GM21390 (cell line): Measurements from ENCODE around the gene CCDC137.
"Not testable (repeated sequence)": the region's sequence is repeated elsewhere in the genome, so short reads cannot be mapped to it uniquely, and the experiment has no call there.

Source experiments
- ATAC-seq: cut with Tn5 transposase; IDR thresholded peaks from one replicate; pipeline ENCODE4 v1.9.1; 2021; ENCODE audit not compliant: unreplicated experiment

CCDC137 gene, protein sequence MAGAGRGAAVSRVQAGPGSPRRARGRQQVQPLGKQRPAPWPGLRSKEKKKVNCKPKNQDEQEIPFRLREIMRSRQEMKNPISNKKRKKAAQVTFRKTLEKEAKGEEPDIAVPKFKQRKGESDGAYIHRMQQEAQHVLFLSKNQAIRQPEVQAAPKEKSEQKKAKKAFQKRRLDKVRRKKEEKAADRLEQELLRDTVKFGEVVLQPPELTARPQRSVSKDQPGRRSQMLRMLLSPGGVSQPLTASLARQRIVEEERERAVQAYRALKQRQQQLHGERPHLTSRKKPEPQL

DNA sequence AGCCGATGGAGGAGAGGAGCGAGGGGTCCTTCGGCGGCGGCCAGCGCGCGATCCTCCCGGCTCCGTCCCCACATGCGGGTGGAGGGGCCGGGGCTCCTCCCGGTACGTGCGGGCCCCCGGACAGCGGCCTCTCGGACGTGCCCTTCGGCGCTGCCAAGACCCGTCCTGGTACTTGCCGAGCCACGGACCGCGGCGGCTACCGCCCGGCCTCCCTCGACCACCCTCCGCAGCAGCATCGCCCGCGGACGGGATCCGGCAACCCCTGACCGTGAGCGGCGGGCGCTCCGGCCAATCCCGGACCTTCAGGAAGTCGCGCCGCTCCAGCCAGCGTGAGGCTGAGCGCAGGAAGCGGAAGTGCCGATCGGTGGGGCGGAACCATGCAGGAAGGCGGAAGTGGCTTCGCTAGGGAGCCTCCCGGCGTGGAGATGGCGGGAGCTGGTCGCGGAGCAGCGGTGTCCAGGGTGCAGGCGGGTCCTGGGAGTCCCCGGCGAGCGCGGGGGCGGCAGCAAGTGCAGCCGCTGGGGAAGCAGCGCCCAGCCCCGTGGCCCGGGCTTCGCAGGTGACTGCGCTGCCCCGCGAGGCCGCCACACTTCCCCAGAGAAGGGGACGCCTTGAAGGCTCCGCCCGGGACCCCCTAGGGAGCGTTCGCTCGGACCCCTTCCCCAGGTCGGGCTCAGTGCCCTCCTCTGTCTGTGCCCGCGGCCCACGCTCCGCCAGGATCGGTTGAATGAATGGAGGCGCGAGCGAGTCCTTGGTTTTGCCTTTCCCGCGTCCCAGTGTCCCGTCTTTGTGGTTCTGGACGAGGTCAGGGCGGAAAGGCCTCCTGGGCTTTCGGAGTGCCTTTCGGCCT, at the start of gene CCDC137, which contains the start of gene OXLD1:
TSS of gene CCDC137 (plus strand) at position 396 of the 850 bp plus-strand sequence. CDS start at position 426, 30 bp downstream.
TSS of gene OXLD1 (minus strand) at position 264 of the 850 bp plus-strand sequence. CDS start at position 236, 28 bp downstream.
- ATAC-seq: peak; percentile 90

DNA sequence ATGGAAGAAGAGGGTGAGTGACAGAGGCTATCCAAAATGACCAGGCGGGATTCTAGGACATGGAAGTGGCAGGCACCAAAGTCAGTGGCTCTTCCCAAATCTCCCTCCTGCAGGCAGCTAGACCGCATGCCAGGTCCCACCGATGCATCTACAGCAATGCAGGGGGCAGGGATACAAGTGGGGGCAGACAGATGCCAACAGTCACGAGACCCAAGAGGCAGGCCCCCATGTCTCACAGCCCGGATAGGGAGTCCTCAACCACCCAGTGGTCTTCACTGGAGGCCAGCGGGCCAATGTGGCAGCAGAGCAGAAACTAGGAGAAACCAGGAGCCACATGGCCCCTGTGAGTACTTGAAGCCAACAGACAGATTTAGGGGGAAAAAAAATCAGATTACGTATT, 49.7 kb upstream of the CCDC137 start:
- ATAC-seq: no peak

DNA sequence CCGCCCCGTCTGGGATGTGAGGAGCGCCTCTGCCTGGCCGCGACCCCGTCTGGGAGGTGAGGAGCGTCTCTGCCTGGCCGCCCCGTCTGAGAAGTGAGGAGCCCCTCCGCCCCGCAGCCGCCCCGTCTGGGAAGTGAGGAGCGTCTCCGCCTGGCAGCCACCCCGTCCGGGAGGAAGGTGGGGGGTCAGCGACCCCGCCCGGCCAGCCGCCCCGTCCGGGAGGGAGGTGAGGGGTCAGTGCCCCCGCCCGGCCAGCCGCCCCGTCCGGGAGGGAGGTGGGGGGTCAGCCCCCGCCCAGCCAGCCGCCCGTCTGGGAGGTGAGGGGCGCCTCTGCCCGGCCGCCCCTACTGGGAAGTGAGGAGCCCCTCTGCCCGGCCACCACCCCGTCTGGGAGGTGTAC, 48.2 kb upstream of the CCDC137 start:
- ATAC-seq: not testable (repeated sequence)

DNA sequence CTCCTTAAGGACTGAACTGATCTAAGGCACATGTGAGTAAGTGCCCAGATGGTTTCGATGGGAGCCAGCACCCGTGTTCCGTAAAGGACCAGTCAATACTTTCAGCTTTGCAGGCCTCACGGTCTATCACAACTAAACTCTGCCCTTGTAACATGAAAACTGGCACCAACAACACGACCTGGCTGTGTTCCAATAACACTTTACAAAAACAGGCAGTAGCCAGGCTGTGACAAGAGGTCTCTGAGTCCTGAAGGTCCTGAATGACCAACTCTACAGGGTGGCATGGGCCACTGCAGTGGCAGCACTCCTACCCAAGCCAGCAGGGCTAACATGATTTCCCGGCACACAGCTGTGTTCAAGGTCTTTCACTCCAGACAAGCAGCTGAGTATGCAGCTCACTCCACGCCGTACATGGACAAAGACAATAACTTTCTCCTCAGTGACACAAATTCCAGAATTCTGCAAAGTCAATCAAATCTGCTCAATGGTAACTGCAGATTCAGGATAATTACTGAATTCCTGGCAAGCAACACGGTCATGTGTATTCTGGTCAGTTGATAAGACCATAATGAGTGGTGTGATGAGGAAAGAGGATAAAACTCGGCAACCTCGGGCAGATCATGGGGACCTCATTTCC, 44.9 kb upstream of the CCDC137 start:
- ATAC-seq: no peak

DNA sequence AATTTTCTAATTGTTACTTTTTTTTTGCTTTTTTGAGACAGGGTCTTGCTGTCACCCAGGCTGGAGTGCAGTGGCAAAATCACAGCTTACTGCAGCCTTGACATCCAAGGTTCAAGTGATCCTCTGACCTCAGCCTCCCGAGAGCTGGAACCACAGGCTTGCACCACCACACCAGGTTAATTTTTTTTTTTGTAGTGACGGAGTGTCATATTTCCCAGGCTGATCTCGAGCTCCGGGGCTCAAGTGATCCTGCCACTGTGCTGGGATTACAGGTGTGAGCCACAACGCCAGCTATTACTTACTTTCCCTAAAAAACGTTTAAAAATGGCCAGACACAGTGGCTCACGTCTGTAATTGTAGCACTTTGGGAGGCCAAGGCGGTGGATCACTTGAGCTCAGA, 36.3 kb upstream of the CCDC137 start:
- ATAC-seq: no peak

DNA sequence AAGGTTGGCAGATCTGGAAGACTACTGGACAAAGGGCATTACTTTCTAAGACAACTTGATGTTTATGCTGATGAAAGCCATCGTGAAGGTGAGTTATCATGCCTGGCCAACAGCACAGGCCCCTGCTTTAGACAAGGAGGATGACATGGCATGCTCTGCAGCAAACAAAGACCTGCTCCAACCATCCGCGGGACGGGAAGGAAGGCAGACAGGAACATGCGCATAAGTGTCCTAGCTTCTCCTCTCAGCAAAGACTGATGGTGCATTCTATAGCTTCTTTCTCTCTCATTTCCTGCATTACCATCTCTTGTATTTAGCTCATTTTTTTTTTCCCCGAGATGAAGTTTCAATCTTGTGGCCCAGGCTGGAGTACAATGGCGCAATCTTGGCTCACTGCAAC, 35.1 kb upstream of the CCDC137 start:
- ATAC-seq: no peak

DNA sequence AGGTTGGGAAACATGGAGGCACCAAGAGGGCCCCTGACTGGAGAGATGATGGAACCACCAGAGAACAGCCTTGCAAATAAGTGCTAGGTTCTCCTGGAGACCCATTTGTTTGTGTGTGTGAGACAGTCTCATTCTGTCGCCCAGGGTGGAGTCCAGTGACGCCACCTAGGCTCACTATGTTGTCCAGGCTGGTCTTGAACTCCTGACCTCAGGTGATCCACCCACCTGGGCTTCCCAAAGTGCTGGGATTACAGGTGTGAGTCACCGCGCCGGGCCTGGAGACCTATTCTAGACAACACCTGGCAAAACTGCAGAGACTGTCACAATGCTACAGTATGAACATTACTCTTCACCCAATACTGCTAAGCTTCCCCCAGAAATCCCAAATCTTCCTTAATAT, 31.1 kb upstream of the CCDC137 start:
- no peak for ATAC-seq

DNA sequence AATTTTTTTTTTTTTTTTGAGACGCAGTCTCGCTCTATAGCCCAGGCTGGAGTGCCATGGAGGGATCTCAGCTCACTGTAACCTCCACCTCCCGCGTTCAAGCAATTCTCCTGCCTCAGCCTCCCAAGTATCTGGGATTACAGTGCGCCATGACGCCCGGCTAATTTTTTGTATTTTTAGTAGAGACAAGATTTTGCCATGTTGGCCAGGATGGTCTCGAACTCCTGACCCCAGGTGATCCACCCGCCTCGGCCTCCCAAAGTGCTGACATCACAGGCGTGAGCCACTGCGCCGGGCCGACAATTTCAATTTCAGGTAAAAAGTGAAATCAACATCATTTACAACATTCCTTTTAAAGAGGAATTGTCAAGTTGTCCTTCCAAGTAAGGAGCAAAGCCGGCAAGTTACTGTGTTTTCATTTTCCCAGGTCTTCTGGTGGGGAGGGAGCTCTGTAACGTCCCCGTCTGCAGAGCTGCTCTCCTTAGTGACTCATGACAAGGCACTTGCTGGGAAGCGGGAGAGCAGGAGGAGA, 30.5 kb upstream of the CCDC137 start:
- ATAC-seq: no peak

DNA sequence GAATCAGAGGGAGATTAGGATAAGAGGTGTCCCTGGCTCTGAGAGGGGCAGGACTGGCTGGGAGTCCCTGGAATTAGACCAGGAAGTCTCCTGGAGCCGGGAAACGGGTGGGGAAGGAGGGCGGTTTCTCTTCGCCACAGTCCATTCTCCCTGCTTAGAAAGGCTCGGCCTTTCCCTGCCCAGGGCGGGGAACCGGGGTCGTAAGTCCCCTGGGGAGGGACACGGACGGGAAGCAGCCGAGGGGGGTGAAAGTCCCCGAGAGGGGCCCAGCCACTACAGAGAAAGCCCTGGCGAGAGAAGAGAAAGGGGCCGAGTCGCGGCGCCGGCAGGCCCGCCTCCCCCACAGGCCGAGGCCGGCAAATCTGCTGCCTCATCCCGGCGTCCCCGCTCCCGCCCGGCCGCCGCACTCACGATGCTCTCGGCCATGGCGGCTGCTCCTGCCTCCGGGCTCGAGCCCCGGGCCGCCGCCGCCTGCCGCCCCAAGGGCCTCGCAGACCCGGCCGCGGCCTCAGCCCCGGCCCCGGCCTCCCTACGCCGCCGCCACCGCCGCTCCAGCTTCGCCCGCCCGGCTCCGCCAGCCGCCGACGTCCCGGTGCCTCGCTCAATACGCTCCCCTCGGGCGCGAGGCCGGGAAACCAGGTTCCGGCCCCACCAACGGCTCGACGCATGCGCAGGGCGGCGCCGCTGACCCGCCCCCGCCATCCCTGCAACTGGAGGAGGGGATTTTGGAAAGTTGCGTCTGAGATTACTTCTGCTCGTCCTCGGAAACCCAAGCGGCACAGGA, 29.8 kb upstream of the CCDC137 start, which contains the start of the genes NPLOC4 and TSPAN10:
TSS of gene NPLOC4 (minus strand) at position 608 of the 784 bp plus-strand sequence. CDS start at position 426, 182 bp downstream.
TSS of gene TSPAN10 (plus strand) at position 692 of the 784 bp plus-strand sequence. CDS start 5,217 bp downstream, outside the sequence.
- peak; percentile 84 for ATAC-seq

DNA sequence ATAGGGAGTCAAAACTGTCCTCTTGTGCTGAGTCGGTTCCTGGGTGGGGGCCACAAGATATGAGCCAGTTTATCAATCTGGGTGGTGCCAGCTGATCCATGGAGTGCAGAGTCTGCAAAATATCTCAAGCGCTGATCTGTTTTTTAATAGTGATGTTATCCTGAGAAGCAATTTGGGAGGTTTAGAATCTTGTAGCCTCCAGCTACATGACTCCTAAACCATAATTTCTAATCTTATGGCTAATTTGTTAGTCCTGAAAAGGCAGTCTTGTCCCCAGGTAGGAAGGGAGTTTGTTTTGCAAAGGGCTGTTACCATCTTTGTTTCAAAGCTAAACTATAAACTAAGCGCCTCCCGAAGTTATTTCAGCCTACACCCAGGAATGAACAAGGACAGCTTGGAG, 27.9 kb upstream of the CCDC137 start:
- no peak for ATAC-seq

DNA sequence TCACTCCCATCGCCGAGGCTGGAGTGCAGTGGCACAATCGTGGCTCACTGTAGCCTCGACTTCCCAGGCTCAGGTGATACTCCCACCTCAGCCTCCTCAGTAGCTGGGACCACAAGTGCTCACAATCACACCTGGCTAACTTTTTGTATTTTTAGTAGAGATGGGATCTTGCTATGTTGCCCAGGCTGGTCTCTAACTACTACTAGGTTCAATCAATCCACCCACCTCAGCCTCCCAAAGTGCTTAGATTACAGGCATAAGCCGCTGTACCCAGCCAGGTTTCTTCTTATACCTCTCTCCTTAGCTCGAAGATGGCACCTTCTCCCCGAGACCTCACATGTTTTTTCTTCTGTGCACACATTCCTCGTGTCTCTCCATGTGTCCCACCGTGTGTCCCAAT, 26.5 kb upstream of the CCDC137 start:
- no peak for ATAC-seq

DNA sequence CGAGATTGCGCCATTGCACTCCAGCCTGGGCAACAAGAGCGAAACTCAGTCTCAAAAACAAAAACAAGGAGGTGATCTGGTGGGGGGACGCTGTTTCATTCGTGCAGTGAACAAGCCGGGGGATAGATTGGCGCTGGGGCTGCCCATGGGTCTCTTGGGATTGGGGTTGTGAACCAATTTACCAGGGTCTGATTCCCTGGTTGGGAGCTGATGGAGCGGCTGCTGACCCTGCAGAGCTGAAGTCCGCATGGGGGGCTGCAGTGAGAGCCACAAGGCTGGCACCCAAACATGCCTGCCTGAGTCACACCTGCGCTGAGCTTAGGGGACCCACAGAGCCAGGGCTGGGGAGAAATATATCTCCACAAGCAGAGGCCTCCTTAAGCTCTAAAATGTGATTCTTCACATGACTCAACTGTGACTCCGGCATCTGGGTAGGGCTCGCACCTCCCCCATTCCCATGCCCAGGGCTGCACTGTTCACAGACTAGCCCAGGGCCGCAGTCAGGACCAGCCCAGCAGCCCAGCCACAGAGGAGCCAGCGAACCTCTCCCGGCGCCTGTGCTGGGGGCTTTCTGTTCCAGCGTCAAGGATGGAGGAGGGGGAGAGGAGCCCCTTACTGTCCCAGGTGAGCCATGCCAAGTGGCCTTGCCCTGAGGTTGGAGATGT, 24.6 kb upstream of the CCDC137 start:
- ATAC-seq: no peak

DNA sequence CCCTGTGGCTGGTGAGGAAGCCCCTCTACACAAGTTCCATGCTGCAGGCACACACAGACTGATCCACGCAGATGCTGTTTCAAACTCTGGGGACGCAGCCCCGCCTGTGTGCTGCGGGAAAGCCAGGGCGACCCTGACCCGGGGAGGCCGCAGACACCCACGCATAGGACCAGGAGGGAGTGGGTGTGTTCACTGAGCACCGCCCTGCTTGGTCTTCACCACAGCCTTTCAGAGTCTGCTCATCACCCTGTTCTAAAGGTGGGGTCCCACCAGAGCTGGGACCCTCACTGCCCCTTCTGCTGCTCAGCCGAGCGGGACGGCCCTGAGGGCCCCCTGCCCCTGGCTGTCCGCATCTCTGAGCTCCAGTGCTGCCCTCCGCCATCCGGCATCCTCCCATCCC, 22.0 kb upstream of the CCDC137 start:
- ATAC-seq: no peak

DNA sequence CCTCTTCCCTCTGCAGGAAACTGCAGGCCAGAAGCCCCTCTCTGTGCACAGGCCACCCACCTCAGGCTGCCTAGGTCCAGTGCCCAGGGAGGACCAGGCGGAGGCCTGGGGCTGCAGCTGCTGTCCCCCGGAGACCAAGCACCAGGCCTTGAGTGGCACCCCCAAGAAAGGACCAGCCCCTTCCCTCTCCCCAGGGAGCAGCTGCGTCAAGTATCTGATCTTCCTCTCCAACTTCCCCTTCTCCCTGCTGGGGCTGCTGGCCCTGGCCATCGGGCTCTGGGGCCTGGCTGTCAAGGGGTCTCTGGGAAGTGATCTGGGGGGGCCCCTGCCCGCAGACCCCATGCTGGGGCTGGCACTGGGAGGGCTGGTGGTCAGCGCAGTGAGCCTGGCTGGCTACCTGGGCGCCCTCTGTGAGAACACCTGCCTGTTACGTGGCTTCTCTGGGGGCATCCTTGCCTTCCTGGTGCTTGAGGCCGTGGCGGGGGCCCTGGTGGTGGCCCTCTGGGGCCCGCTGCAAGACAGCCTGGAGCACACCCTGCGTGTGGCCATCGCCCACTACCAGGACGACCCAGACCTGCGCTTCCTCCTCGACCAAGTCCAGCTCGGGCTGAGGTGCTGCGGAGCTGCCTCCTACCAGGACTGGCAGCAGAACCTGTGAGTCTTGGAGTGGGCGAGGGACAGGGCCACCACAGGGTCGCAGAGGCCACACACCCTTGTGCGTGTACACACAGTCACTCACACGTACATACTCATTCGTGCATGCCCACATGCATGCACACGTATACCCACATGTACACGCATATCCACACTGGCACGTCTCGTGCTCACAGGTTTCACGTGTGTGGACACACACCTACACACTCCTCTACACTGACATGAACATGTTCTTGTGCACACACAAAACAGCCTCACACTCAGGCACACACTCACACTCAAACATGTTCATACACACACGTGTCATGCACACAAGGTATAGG, 21.3 kb upstream of the CCDC137 start:
- ATAC-seq: no peak

DNA sequence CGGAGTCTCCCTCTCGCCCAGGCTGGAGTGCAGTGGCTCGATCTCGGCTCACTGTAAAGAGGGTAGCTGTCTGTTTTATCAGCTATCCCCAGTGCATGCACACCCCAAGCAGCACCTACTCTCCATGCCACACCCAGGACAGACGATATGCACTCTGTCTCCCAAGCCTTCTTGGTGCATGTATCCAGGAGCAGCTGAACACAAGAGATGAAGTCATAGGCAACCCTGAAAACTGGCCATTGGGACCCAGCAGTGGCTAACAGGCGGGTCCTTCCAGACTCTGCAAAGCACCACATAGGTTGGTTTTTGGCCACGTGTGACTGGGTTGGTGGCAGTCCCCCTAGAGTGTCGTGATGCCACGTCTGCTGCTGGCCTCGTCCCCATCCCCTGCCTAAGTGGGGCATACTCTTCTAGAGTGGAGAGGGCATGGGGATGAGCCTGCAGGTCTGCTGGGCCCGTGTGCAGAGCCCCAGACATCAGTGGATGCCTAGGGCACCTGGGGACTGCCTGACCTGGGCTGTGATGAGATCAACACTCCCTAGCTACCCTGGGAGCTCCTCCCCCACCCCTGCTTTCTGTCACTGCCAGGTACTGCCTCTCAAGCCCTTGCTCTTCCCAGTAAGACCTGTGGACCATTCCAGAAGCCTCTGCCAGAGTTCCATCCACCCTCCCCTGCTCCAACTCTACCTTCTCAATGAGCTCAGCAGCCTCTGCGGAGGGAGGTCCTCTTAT, 19.5 kb upstream of the CCDC137 start:
- no peak for ATAC-seq

DNA sequence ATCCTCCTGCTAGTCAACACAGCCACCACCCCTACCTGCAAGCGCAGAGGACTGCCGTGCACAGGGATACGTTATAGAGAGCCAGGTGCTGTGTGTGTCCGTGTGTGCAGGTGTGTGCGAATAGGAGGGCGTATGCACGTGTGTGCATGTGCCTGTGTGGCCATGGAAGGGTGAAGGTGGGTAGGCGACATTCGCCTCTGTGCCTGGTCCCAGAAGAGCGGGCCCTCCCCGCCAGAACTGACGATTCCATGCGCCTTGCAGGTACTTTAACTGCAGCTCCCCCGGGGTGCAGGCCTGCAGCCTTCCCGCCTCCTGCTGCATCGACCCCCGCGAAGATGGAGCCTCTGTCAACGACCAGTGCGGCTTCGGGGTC, 18.9 kb upstream of the CCDC137 start:
- no peak for ATAC-seq

DNA sequence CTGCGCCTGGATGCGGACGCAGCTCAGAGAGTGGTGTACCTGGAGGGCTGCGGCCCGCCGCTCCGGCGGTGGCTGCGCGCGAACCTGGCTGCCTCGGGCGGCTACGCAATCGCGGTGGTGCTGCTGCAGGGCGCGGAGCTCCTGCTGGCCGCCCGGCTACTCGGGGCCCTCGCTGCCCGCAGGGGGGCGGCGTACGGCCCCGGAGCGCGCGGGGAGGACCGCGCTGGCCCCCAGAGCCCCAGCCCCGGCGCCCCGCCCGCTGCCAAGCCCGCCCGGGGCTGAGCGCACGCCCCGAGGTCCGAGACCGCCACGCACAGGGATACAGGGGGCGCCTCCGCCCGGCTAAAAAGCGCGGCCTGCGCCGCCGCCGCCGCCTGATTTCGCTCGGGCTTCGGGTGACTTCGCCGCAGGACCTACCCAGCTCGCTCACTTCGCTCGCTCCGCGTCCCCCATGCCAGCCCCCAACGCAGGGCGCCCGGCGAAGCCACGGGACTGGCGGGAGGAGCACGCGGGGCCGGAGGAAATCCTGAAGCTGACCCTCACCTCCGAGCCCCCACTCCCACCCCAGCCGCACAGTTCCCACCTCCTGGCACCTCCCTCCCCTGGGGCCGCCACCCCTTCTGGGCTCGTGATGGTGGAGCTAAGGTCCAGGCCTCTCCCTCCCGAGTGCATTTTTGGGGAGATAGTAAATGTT, 18.4 kb upstream of the CCDC137 start:
- no peak for ATAC-seq

DNA sequence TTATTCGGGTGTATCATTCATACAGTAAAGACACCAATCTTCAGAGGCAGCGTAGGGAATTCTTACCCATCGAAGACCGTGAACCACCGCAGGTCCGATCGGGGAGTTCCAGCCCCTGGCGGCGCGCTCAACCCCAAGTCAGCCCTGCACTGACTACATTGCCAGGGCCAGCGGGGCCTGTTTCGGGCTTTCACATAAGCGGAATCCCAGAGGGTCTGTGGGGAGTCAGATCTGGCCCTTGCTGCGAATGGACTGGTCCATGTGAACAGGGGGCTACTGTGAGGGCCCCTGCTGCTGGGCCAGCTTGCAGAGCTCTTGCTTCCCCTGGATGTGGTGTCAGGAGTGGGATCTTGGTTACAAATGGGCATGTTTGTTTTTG, 17.8 kb upstream of the CCDC137 start:
- ATAC-seq: no peak
